ENCODE data around the gene AOX1. TPM values are rescaled to one million over a fixed set of nuclear protein-coding genes. Genes with fewer than 3 reads are reported as not detected.
A peak's percentile ranks its signal among the peaks of the same experiment; 100 is the strongest.
"Not testable (repeated sequence)": the region's sequence is repeated elsewhere in the genome, so short reads cannot be mapped to it uniquely, and the experiment has no call there.

AOX1 gene
- total RNA-seq: under 1 TPM in 1 of 2 experiments, not detected in 1; 0.19 TPM

DNA sequence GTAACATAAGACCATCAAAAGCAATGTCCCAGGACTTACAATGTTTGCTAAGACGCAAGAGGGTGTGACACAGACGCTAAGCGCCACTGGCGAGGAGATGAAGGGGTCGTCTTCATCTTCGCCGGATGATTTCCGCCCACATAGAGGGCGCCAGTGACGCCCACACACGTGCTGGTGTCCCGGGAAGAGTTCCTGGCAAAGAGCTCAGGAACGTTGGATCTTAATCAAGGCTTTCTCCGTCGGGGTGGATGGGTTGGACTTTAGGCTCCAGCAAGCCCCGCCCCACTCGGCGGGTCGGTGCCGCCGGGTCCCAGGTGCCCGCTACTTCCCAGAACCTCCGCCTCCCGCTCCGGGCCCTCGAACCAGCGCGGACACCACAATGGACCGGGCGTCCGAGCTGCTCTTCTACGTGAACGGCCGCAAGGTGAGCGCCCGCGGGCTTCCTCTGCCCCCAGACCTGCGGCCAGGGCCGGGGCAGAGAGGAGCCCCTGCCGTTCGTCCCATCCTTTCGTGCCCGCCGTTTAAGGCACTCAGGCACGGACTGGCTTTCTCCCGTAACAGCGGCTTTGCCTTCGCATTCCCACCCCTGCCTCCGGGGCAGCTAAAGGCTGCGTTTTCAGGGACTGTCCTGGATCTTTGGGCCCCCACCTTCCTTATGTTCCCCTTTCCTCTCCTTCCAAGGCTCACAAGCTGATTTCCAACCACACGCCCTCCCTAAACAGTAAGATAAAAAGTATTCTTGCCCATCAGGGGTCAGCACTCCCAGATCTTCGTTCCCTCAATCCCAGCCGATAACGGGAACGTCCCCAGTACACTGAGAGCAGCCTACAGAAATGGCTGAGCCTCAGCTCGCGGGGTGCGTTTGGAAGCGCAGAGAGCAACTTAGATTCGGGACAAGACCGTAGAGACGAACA, at the start of gene AOX1:
TSS of gene AOX1 (plus strand) at position 285 of the 914 bp plus-strand sequence. CDS start at position 380, 95 bp downstream.
- Mint-ChIP-seq H3K4me1 (peaks cover 11% of the 10 kb centered on the region), H3K36me3 (peaks cover 2% of the 10 kb centered on the region), H3K9me3 (no peaks in the 10 kb centered on the region), H3K4me3 (peak within 1 kb of the TSS; percentile 67), H3K27ac (no peak within 1 kb of the TSS), H3K27me3 (peaks cover 10% of the 10 kb centered on the region)
- DNase-seq: peak; percentile 6

DNA sequence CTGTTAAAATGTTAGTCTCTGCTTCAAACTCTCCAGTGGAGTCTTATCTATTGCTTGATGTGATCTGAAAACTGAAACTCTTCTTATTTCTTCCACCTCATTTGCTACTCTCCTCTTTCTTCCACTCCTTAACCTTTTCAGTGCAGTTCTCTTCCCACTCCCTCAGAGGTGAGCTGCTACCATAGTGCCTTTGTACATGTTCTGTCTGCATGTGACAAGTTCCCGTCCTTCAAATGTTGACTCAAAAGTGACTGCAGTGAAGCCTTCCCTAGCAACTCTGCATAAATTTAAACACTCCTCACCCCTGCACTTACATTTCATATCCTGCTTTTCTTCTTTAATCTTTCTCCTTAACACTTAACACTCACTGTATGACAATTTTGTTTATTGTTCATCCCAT, 47.7 kb upstream of the AOX1 start:
- Mint-ChIP-seq H3K9me3 (no peaks in the 10 kb centered on the region), H3K27me3 (no peaks in the 10 kb centered on the region), H3K27ac (no peak overlapping the region), H3K4me1 (no peaks in the 10 kb centered on the region), H3K36me3 (peaks cover 34% of the 10 kb centered on the region), H3K4me3 (no peak overlapping the region)
- DNase-seq: no peak

DNA sequence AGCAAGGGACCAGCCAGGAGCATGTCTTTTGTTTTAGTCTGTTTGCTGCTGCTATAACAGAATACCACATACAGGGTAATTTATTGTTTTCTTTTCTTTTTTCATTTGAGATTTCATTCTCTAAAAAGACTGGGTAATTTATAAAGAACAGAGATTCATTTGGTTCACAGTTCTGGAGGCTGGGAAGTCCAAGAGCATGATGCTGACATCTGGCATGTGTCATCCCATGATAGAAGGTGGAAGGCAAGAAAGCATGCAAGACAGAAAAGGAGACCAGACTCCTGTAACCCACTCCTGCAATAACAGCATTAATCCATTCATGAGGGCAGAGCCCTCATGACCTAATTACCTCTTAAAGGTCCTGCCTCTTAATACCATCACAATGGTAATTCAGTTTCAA, 45.0 kb upstream of the AOX1 start:
- H3K4me3 Mint-ChIP-seq: no peak overlapping the region
- H3K27me3 Mint-ChIP-seq: no peaks in the 10 kb centered on the region
- H3K27ac Mint-ChIP-seq: no peak overlapping the region
- no peaks in the 10 kb centered on the region for H3K4me1 Mint-ChIP-seq
- H3K9me3 Mint-ChIP-seq: no peaks in the 10 kb centered on the region
- no peak for DNase-seq
- H3K36me3 Mint-ChIP-seq: peaks cover 54% of the 10 kb centered on the region

DNA sequence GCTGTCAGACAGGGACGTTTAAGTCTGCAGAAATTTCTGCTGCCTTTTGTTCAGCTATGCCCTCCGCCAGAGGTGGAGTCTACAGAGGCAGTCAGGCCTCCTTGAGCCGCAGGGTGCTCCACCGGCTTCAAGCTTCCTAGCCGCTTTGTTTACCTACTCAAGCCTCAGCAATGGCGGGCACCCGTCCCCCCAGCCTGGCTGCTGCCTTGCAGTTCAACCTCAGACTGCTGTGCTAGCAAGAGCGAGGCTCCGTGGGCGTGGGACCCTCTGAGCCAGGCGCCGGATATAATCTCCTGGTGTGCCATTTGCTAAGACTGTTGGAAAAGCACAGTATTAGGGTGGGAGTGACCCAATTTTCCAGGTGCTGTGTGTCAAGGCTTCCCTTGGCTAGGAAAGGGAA, 19.2 kb upstream of the AOX1 start:
- H3K27ac Mint-ChIP-seq, H3K27me3 Mint-ChIP-seq, H3K4me3 Mint-ChIP-seq, H3K4me1 Mint-ChIP-seq, DNase-seq, H3K9me3 Mint-ChIP-seq: not testable (repeated sequence)
- H3K36me3 Mint-ChIP-seq: peaks cover 47% of the 10 kb centered on the region

DNA sequence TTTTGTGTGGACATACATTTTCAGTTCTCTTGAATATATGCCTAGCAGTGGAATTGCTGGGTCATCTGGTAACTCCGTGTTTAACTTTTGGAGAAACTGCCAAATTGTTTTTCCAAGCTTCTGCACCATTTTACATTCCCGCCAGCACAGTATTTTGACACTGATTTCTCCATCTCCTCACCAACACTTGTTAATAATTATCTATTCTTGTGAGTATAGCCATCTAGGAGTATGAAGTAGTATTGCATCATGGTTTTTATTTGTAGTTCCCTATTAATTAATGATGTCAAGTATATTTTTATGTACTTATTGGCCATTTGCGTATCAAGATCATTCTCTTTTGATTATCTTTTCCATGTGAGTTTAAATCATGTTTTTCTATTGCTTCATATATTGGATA, 17.9 kb upstream of the AOX1 start:
- no peak for DNase-seq
- H3K4me1 Mint-ChIP-seq: no peaks in the 10 kb centered on the region
- H3K4me3 Mint-ChIP-seq: no peak overlapping the region
- peaks cover 4% of the 10 kb centered on the region for H3K9me3 Mint-ChIP-seq
- H3K27ac Mint-ChIP-seq: no peak overlapping the region
- peaks cover 37% of the 10 kb centered on the region for H3K36me3 Mint-ChIP-seq
- H3K27me3 Mint-ChIP-seq: no peaks in the 10 kb centered on the region

DNA sequence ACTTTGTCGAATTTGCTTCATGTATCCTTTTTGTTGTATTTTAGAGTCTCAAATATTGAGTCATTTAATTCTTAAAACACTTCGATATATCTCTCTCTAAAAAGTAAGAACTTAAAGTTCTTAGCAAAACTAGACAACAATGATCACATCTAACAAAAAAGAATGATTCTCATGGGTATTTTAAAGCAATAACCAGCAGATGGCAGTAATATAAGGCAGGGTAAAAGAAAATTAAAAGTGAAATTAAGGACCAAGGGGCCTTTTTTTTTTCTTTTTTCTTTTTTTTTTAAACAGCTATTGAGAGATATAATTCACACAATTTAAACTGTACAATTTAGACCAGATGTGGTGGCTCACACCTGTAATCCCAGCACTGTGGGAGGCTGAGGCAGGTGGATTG, 9.9 kb upstream of the AOX1 start:
- Mint-ChIP-seq H3K4me3 (no peak overlapping the region), H3K4me1 (peaks cover 10% of the 10 kb centered on the region), H3K9me3 (no peaks in the 10 kb centered on the region), H3K36me3 (peaks cover 25% of the 10 kb centered on the region), H3K27ac (no peak overlapping the region), H3K27me3 (no peaks in the 10 kb centered on the region)
- DNase-seq: no peak

DNA sequence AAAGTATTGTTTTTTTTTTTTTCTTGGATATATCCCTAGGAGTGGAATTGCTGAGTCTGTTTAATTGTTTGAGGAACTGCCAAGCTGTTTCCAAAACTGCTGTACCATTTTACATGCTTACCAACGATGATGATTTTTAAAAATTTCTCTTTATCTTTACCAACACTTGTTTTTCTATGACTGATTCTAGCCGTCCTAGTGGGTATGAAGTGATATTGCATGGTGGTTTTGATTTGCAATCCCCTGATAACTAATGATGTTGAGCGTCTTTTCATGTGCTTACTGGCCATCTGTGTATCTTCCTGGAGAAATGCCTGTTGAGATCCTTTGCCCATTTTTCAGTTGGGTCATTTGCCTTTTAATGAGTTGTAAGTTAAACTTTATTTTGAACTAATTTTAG, 8.8 kb upstream of the AOX1 start:
- no peak overlapping the region for H3K4me3 Mint-ChIP-seq
- H3K36me3 Mint-ChIP-seq: peaks cover 21% of the 10 kb centered on the region
- H3K4me1 Mint-ChIP-seq: peaks cover 10% of the 10 kb centered on the region
- H3K27ac Mint-ChIP-seq: no peak overlapping the region
- no peaks in the 10 kb centered on the region for H3K9me3 Mint-ChIP-seq
- H3K27me3 Mint-ChIP-seq: no peaks in the 10 kb centered on the region
- DNase-seq: no peak

DNA sequence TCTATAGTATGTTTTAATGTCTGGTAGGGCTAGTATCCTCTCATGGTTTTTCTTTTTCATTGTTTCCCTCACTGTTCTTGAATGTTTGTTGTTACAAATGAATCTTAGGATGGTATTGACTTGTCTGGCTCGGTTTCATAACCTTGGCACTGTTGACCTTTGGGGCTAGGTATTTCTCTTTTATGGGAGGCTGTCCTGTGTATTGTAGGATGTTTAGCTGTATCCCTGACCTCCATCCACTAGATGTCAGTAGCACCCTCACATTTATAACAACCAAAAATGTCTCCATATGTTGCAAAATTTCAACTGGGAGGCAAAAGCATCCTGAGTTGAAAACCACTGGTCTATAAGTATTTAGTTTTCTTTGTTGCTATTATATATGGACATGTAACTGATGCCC, 7.0 kb upstream of the AOX1 start:
- DNase-seq: no peak
- peaks cover 4% of the 10 kb centered on the region for H3K27me3 Mint-ChIP-seq
- peaks cover 10% of the 10 kb centered on the region for H3K4me1 Mint-ChIP-seq
- H3K27ac Mint-ChIP-seq: no peak overlapping the region
- peaks cover 23% of the 10 kb centered on the region for H3K36me3 Mint-ChIP-seq
- H3K4me3 Mint-ChIP-seq: no peak overlapping the region
- H3K9me3 Mint-ChIP-seq: no peaks in the 10 kb centered on the region

DNA sequence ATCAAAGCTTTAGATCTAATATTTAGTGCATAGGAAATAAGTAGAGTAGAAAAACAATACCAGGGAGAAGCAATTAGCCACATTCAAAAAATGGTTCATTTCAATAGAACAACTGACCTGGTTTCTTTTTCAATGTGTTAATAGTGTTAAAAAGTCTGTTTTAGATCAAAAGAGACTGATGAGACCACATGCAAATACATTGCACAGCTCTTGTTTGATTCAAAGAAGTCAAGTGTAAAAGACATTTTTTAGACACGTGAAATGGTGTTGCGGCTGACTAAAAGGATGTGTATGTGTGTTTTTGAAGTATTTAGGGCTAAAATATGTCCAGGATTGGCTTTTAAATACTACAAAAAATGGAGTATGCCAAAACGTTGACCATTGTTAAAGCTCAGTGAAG, 1.2 kb upstream of the AOX1 start:
- peaks cover 2% of the 10 kb centered on the region for H3K36me3 Mint-ChIP-seq
- peaks cover 11% of the 10 kb centered on the region for H3K4me1 Mint-ChIP-seq
- peaks cover 10% of the 10 kb centered on the region for H3K27me3 Mint-ChIP-seq
- H3K27ac Mint-ChIP-seq: no peak overlapping the region
- DNase-seq: no peak
- no peak overlapping the region for H3K4me3 Mint-ChIP-seq
- H3K9me3 Mint-ChIP-seq: no peaks in the 10 kb centered on the region

DNA sequence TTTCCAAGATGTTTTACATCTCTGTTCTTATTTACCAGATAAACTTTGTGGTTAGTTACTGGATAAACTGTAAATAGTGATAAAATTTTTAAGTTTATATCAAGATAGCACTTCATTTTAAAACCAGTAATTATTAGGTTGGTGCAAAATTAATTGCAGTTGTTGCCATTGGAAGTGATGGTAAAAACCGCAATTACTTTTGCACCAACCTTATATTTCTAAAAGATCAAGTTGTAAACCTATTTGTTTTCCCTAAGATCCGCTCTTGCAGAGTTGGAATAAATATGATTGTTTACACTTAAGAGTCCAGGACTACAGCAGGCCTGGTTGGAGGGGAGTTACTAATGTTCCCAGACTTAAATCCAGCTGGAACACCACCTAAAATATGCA, 479 bp upstream of the AOX1 start:
- no peaks in the 10 kb centered on the region for H3K9me3 Mint-ChIP-seq
- H3K27me3 Mint-ChIP-seq: peaks cover 10% of the 10 kb centered on the region
- H3K36me3 Mint-ChIP-seq: peaks cover 2% of the 10 kb centered on the region
- DNase-seq: no peak
- peak overlapping the region; percentile 67 for H3K4me3 Mint-ChIP-seq
- H3K27ac Mint-ChIP-seq: no peak overlapping the region
- H3K4me1 Mint-ChIP-seq: peaks cover 11% of the 10 kb centered on the region

DNA sequence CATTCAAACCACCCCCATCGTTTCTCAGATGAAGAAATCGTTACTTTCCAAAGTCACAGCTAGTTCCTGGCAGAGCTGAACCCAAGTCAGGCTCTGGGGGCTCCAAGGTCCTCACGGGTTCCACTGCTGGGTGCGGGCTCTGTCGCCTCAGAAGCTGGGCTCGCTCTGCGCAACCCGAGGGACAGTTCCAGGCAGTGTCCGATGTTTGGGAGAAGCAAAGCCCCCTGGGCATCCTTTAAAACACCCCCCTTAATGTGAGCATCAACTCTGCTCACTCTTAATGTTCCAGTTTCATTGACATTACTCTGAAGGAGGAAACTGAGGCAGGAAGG, 796 bp downstream of the AOX1 start:
- peaks cover 2% of the 10 kb centered on the region for H3K36me3 Mint-ChIP-seq
- peak overlapping the region; percentile 63 for H3K4me3 Mint-ChIP-seq
- no peak for DNase-seq
- no peak overlapping the region for H3K27ac Mint-ChIP-seq
- peaks cover 11% of the 10 kb centered on the region for H3K4me1 Mint-ChIP-seq
- peaks cover 12% of the 10 kb centered on the region for H3K27me3 Mint-ChIP-seq
- H3K9me3 Mint-ChIP-seq: no peaks in the 10 kb centered on the region

DNA sequence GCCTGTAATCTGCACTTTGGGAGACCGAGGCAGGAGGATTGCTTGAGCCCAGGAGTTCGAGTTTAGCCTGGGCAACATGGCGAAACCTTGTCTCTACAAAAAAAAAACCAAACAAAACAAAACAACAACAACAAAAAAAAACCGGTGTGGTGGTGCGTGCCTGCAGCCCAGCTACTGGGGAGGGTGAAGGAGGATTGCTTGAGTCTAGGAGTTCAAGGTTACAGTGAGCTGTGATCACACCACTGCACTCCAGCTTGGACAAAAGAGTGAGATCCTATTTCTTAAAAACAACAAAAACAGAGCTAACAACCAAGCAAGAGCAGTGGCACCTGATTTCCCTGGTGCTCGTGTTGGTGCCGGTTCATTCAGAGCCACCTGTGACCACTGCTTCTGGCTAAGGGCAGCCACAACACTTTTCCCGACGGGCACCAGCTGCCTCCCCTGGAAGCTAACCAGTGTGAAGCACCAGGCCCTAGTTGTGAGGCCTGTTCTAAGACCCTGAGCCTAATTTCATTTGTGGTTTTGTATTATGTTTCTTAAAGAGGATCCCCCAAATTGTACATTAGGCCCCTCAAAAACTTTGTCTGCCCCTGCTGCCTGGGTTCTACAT, 1.3 kb downstream of the AOX1 start:
- DNase-seq: no peak
- no peak overlapping the region for H3K27ac Mint-ChIP-seq
- H3K36me3 Mint-ChIP-seq: peaks cover 2% of the 10 kb centered on the region
- no peaks in the 10 kb centered on the region for H3K9me3 Mint-ChIP-seq
- H3K4me3 Mint-ChIP-seq: no peak overlapping the region
- H3K27me3 Mint-ChIP-seq: peaks cover 16% of the 10 kb centered on the region
- peaks cover 11% of the 10 kb centered on the region for H3K4me1 Mint-ChIP-seq

DNA sequence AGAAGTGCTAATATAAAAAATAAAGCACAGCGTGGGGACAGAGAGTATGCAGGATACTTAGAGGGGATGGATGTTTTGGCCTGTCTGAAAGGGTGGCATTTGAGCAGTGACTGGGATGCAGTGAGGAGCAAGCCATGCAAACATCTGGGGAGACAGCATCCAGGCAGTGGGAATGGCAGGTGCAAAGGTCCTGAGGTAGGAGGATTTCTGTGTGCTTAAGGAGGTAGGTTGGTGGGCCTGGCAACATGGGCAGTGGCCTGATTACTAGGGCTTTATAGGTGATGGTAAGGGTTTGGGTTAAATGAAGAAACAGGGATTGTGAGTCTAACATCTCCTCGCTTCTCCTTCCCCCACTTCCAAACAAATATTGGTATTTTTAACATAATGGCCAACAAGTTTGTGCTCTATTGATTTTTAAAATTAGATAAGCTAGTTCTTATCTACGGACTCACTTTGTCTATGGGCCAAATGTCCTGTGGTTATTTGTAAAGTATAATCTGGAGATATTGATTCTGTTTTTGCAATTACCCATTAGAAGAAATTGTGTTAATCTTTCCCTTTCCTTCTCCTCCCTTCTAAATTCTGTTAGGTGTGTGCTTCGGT, 2.4 kb downstream of the AOX1 start:
- peaks cover 11% of the 10 kb centered on the region for H3K4me1 Mint-ChIP-seq
- peaks cover 12% of the 10 kb centered on the region for H3K27me3 Mint-ChIP-seq
- no peaks in the 10 kb centered on the region for H3K36me3 Mint-ChIP-seq
- DNase-seq: no peak
- no peaks in the 10 kb centered on the region for H3K9me3 Mint-ChIP-seq
- H3K27ac Mint-ChIP-seq: no peak overlapping the region
- H3K4me3 Mint-ChIP-seq: no peak overlapping the region

DNA sequence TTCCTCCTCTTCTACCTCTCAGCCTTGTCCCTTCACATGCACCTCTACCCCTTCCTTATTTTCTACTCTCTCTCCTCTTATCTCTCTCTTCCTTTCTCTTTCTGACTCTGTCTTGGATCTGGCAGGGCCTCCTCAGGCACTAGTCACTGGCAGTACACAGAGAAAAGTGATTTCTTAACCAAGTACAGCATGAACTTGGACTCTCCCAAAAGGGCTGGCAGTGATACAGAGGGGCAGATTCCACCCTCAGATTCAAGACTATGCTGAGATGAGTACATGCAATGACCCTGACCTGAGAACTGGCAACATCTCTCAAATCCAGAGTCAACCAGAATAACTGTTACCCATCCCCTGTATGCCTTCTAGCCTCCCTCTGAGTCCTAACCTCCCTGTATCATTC, 4.3 kb downstream of the AOX1 start:
- Mint-ChIP-seq H3K36me3 (no peaks in the 10 kb centered on the region), H3K27me3 (peaks cover 6% of the 10 kb centered on the region), H3K9me3 (no peaks in the 10 kb centered on the region), H3K4me1 (peaks cover 7% of the 10 kb centered on the region), H3K4me3 (no peak overlapping the region), H3K27ac (no peak overlapping the region)
- DNase-seq: no peak

DNA sequence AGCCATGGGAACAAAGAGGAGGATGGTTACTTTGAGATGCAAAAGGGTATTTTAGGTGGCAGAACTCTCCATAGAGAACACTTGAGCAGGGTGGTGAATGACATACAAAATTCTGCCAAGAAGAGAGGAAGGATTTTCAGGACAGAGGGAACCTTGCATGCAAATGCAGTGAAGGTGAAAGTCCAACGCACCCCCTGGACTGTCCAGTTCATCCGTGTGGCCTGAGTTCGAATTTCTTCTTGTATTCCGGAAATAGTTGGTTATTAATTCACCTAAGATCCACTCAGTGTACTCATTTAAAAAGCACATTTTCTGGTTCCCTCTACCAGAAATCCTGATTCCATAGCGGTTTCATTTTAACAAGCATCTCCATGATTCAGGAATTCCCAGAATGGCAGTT, 5.5 kb downstream of the AOX1 start:
- Mint-ChIP-seq H3K27ac (no peak overlapping the region), H3K4me3 (no peak overlapping the region), H3K27me3 (peaks cover 6% of the 10 kb centered on the region), H3K4me1 (peaks cover 1% of the 10 kb centered on the region), H3K36me3 (no peaks in the 10 kb centered on the region), H3K9me3 (no peaks in the 10 kb centered on the region)
- no peak for DNase-seq

All from activated naive CD8-positive, alpha-beta T cell treated with anti-CD3 and anti-CD28 coated beads for 36 hours (primary cell).